NCI-H446 (cell line): ENCODE data around the gene HNRNPUL1.
"Not testable (repeated sequence)": the region's sequence is repeated elsewhere in the genome, so short reads cannot be mapped to it uniquely, and the experiment has no call there.

Source experiments
- DNase-seq, 2 experiments: peaks; one replicate each; lab custom pipeline; 2025; lab: John Stamatoyannopoulos, UW

The HNRNPUL1 gene

DNA sequence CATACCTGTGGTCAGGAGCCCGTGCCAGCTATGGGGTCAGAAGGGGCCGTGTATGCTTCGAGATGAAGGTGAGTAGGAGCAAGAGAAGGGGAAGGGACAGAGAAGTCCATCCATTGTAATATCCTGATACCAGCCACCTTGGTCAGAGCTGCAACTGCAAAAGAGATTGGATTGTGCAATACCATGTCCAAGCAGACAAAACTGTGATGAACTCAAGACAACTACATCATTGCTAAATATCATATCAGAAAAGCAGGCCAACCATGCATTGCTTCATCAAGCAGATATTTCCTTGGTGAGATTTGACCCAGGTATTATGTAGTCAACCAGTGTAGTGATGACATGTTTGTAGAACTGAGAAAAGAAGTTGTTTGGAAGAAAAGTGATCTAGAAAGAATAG is 12.1 kb downstream of the HNRNPUL1 start:
- no peak for DNase-seq

DNA sequence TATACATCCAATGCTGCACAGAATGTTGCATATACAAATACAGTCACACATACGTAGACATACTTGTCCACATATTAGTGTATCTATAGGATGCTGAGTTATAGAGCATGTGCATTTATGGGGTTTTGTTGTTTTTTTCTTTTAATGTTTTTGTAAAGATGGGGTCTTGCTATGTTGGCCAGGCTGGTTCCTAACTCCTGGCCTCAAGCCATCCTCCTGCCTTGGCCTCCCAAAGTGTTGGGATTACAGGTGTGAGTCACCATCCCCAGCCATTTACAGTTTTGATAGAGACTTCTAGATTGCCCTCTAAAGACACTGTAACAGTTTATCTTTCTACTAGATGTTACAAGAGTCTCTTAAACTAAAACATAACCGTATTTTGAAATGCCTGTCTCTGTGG is 14.3 kb downstream of the HNRNPUL1 start:
- no peak for DNase-seq

DNA sequence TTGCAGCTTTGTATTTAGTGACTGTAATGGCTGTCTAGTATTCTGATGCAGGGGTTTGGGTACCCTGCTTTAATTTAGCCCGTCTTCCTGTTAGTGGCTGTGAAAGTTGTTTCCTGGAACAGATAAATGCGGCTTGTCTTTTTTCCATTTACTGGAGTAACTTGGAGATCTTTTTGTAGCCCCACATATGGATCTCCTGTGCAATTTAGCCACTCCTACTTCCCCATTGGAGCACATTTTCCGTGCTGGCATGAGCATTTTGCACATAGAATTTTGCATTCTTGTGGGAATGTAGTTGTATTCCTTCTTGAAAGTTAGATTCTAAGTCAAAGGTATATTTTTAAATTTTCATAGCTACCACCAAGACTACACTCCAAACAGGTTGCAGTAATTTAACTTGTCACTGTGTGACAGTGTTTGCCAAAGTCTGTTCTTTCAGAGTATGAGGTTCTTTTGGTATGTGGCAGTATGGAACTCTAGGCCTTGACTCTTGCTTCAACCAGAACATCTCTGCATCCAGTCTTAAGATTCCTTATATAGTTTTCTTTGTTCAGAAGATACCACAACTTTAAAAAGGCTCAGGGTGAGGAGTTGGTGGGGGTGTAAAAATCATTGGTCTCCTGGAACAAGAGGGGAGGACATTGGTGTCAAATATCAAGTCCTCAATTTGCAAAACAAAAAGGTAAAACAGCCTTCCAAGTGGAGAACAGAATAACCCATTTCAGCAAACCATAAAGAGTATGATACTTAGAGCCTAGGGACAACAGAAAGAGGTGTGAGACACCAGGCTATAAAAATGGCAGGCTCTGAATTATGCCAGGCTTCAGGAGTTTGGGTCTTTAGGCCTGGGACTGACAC is 24.7 kb downstream of the HNRNPUL1 start:
- DNase-seq = no peak

DNA sequence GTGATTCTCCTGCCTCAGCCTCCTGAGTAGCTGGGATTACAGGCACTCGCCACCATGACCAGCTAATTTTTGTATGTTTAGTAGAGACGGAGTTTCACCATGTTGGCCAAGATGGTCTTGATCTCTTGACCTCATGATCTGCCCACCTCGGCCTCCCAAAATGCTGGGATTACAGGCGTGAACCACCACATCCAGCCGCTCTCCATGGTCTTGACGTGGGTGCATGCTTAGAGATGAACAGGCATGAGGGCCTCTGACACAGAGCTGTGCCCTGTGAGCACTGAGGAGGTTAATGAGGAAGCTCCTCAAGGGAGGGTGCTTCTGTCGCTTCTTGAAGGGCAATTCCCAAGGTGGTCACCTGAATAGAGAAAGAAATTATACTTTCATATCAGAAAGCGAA is 25.6 kb downstream of the HNRNPUL1 start:
- not testable (repeated sequence) for DNase-seq

DNA sequence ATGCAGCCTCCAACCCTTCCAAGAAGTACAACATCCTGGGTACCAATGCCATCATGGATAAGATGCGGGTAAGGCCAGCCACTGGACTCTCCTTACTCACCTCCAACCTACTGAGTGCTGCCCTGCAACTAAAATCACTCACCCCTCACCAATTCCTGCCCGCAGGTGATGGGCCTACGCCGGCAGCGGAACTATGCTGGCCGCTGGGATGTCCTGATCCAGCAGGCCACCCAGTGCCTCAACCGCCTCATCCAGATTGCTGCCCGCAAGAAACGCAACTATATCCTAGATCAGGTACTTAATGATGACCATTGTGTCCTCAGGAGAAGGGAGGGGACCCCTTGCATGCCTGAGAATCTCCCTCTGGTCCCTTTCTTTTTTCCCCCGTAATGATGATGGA is 30.2 kb downstream of the HNRNPUL1 start:
- DNase-seq = no peak

DNA sequence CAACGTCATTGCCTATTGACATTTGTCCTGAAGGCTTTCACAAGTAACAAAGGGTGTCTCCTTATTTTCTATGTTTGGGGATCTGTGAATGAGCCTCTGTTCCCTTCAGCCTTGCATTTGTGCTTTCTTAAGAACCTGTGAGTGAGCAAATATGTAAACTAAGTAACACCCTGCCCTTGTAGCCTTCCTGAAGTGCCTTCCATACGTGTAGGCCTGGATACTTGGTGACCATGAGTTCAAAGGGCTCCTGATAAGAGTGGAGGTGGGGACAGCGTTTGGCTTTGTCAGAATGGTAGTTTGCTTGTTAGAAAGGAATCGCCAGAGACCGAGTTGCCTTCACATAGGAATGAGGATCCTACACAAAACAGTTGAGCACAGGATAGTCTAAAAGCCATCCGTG is 31.3 kb downstream of the HNRNPUL1 start:
- no peak for DNase-seq

DNA sequence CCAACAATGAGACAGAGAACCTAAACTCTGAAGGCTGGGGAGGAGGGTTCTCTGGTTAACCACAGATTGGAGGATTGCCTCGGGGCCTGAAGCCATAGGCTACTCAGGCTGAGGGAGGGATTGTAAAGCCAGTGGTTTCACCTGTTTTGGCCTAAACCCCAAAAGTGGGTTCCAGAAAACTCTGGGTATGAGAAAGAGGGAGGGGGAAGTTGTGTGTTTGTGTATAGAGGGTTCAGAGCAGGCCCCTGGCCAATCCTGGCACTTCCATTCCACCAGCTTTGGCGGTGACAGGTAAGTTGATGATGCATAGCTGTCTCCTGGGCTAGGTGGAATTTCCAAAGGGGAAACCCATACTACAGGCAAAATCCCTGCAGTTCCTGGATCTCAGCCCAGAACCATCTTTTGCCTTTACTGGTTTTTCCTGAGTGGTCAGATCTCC is 32.3 kb downstream of the HNRNPUL1 start:
- DNase-seq = no peak

DNA sequence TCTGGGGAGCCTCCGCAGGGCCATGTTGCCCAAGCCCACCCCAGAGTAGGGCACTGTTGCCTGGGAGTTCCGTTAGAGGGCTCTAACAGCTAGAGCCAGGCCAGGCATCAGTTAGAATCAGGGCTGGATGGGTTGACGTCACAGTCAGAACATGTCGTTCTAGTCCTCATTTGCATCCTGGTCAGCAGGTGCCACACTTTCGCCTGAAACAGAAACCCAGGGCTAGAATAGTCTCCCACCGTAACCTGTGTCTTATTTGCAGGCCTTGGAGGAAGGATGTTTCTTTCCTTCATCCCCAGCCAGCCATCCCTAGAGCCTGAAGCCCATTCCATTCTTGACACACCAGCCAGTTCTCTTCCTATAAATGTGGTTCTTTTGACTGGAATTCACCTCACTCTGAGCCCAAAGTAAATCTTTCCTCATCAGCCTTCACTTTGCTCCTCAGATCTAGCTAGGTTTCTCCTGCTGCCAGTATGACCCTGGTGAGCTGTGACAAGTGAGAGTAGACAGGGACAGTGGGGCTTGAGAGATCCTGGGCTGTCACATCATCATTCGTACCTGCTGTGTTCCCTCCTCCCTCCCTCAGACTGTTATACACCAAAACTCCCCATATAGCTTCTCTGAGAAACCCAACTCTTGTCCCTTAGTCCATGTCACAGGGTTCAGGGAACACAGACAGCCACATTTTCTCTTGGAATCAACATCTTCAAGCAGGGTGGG is 33.6 kb downstream of the HNRNPUL1 start:
- no peak for DNase-seq

DNA sequence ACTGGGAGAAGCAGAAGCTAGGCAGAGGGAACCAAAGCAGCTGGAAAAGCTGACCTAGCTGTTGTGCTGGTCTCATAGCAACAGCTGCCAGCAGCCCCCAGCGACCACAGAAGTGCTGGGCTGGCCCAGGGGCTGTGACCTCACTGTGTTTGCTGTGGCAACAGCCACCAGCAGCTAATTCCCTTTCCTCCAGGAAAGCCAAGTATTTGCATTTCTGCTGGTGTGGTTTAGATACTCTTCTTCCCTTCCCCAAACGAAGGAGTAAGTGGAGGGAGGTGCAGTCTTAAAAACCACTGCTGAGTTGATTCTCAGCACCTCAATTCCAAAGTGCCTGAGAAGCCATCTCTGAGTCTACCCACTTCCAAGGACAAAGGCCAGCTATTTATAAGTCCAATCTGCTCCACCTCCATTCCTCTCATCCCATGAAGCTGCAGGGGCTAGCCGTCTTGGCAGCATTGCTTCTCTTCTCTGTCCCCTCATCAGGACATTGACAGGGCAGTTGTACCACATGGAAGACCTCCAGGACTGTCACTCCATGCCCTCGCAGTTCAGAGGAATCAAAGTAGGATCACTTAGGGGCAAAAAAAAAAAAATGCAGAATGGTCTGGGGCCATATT is 34.3 kb downstream of the HNRNPUL1 start:
- DNase-seq = no peak

DNA sequence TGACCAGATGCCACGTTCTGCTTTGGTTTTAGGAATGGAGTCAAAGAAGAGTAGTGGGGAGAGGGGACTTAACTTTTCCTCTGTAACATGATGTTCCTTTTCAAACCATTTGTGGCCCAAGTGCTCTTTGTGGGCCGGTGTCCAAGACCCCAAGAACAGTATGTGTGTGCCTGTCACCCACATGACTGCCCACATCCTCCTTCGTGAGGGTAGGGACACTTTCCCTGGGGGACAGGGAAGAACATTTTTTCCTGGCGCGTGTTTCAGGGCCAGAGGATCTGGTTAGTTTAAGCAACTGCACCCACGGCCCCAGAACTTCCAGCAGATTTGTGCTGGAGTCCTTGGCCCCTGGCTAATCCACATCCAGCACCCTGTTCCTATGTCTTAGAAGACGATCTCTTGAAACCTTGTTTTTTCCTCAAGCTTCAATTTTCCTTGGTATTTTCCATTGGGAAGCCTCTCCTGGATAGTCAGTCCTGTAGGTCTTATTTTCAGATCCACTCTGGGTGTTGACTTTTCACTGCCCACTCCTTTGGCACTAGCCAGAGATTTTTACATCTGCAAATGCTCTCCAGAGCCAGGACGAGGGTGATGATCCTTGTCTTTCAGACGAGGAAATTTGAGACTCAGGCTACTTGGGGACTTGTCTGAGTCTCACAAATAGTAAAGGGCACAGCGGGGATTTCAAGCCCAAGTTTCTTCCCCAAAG is 35.0 kb downstream of the HNRNPUL1 start:
- no peak for DNase-seq

DNA sequence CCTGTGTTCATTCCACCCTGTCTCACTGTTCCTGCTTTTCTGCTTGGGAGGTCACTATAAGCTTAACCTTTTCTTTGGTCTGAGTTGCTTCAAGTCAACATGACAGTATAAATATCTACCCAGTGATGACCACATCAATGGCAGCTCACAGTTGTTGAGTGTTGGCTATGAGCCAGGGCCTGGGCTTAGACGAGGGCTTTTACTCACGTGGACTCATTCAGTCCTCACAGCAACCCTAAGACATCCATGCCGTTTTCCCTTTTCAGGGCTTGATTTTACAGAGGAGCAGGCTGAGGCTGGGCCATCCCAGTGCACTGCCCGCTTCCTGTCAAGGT is 35.5 kb downstream of the HNRNPUL1 start:
- DNase-seq = no peak

DNA sequence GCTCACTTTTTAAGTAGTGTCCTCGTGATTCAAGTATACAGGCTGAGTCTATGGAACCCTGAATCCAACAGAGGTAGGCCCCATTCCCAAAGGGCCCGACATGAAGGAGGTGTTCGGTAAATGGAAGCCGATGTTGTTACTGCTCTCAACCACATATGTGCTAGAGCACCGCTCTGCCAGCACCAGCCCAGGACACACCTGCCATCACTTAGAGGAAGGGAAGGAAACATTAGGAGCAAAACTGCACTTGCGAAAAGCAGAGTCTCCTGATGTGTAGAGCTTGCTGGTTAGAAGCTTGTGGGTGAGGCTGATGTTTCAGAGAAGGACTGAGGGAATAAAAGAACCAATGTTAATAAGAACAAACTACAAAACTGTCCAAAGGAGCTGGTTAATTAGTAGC is 36.4 kb downstream of the HNRNPUL1 start:
- DNase-seq = no peak

DNA sequence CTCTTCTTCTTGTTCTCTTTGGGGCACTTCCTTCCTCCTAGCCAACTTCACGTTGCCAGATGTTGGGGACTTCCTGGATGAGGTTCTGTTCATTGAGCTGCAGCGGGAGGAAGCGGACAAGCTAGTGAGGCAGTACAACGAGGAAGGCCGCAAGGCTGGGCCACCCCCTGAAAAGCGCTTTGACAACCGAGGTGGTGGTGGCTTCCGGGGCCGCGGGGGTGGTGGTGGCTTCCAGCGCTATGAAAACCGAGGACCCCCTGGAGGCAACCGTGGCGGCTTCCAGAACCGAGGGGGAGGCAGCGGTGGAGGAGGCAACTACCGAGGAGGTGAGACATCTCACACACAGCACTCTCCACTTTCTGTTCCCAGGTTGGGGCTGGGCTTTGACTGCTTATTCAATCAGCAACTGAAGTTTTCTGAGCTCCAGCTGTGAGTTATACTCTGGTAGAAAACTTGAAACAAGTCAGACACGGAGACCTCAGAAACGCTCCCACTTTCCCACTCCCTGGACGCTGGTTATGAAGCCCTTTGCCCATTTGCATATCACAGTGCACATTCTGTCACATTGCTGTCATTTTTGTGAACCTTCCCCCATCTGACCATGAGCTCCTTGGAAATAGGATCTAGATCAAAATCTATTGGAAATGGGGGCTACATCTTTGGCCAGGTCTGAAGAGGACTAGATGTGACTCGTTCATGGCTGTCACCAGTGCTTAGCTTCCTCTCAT is 38.6 kb downstream of the HNRNPUL1 start:
- DNase-seq = no peak

DNA sequence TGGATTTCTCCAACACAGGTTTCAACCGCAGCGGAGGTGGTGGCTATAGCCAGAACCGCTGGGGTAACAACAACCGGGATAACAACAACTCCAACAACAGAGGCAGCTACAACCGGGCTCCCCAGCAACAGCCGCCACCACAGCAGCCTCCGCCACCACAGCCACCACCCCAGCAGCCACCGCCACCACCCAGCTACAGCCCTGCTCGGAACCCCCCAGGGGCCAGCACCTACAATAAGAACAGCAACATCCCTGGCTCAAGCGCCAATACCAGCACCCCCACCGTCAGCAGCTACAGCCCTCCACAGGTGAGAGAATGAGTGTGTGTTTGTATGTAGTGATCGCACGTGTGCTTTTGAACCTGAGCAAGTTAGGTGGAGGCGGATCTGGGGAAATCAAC is 39.8 kb downstream of the HNRNPUL1 start:
- DNase-seq = no peak

DNA sequence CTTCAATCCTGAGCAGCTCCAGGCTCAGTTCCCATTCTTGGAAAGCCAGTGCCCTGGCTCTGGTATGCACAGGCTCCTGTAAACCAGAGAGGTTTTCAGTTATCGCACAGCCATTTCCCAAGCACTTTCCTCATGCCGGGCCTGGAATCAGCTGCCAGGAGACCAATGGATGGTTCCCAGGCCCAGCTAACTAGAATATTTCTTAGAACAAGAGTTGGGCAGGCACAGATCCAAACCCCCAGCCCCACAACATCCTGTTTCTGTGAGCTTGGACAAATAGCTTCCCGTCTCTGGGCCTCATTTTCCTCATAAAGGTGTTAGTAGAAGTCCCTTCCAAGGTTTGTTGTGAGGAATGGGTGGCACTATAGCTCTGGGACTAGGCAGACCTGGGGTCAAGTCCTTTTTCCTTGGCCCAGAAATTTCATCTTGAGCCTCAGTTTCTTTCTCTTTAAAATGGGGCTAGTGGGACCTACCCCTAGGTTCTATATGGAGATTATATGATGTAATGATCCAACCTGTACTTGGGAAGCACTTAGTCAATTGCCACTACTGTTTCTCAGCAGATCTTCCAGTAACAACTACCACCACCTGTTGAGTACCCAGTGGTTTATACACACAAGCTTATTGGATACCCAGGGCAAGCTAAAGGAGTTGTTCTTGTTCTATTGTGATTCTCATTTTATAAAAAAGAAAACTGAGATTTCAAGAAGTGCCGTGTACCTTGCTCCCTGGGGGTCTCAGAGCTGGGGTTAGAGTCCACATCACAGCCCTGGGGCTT is 40.7 kb downstream of the HNRNPUL1 start:
- no peak for DNase-seq

DNA sequence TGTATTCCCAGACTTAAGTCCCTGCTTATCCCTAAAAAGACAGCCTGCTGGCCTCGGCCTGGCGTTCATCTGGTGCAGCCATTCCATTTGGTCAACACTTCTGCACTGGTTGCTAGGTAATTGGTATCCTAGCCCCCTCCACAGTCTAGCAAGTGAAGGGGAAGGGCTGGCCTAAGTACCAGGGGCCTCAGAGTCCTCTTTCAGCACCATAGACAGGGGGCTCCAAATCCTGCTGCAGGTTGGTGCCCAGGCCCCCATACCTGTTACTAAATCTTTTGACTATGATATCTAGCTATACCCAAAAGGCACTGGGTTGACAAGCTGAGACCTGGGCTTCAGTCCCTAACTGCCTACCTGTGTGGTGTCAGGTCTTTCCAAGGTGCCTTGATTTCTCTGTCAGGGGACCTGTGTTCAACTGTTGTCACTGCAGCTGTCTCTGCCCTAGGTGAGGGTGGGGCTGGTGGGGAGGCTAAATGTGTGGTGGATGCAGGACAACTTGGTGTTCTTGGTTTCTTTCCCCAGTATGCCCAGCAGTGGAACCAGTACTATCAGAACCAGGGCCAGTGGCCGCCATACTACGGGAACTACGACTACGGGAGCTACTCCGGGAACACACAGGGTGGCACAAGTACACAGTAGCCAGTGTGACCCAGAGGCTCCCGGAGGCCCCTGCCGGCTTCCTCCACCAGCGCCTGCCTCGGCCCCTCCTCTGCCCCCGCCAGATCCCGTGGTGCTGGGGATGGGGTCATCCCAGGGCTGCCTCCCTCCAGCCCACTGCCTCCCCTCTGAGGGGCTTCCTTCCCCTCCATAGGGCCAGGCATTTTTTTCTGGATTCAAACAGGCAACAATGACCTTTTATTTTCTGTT is 42.0 kb downstream of the HNRNPUL1 start:
- no peak for DNase-seq

DNA sequence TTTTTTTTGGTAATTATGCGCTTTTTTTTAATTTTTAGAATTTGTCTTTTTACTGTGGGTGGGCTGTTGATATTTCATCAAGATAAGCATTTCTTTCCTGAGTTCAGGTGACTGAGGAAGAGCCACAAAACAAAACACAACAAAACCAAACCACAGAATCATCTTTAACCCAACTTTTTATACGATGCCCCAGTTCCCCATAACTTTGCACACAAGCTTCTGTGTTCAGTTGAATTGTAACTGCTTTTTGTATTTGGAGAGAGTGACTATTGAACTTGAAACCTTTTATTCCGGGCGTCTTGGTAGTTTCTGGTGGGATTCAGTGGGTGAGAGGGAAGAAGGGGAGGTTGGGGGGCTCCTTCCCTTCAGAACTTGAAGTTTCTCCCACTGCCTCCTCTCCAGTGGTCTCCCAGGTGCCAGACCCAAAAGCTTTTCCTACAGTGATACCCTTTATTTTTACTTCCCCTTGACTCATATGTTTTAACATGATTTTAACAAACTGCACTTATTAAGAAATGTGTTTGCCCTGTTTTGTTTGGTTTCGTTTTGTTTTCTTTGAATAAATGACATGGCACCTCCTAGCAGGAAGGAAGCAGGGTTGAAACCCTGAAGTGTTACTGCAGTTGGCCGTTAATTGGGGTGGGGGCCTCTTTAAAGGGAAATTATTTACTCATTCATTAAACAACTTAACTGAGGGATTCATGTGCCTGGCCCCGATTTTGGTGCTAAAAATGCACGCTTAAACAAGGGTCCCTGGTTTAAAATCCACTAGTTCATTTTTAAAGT is 43.1 kb downstream of the HNRNPUL1 start:
- no peak for DNase-seq

DNA sequence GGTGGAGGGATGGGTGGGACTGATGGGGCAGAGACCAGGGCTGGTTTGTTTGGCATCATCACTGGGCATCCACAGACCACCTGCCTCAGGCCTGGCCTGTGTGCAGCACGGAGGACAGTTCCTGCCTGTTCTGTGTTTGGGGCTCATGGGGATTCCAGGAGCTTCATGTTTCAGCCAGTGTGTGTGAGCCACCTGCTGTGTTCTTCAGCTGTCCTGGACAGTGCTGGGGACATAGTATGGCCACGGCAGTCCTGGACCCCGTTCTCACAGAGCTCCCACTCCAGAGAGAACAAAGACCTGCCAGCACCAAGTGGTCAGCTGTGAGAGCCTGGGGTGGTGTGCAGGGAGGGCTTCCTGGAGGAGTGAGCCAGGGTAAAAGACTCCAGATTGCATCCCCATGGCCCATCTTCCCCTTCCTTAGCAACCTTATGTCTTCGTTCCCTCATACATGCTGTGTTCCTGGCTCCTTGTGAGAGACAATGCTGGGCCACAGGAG is 43.8 kb downstream of the HNRNPUL1 start:
- no peak for DNase-seq
